NT2/D1 (cell line): ENCODE data around the gene WDFY3.

Source experiments
- SUZ12 ChIP-seq: IDR thresholded peaks from 2 replicates; pipeline ENCODE4 v1.6.1; 2011; ENCODE audit not compliant: insufficient read length, insufficient read depth; ENCODE audit errors: extremely low read depth
- YY1 ChIP-seq: IDR thresholded peaks from 2 replicates; pipeline ENCODE4 v1.6.1; 2011; ENCODE audit not compliant: insufficient read length, insufficient read depth
- ZNF274 ChIP-seq: IDR thresholded peaks from 2 replicates; pipeline ENCODE4 v1.6.1; 2011; ENCODE audit warnings: mild to moderate bottlenecking, low read depth, low read length

DNA sequence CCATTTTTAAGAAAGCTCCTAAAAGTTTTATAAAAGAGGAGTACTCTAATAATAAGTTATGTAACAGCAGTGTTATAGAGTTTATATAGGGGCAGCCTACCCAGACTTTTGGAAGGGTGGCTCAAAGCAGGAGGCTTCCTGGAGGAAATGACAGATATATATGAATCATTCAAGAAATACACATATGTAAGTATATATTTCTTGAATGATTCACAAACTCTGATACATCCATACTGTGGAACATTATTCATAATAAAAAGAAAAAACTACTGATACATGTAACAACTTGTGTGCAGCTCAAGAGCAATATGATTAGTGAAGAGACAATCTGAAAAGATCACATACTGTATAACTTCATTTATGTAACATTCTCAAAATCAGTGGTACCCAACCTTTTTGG, 166.2 kb downstream of the WDFY3 start:
- TF ChIP-seq ZNF274 (no peak), YY1 (no peak), SUZ12 (no peak)
